SK-N-DZ (cell line): Measurements from ENCODE around the gene WDR53.
A peak's percentile ranks its signal among the peaks of the same experiment; 100 is the strongest.
"Not testable (repeated sequence)": the region's sequence is repeated elsewhere in the genome, so short reads cannot be mapped to it uniquely, and the experiment has no call there.

Experiments used
- DNase-seq: peaks from one replicate; pipeline ENCODE4 v3.0.0-alpha.2; 2015; ENCODE audit warnings: low spot score
- small RNA-seq, 2 experiments: library from RNA; depleted of rRNA; stranded (forward); fragments of <200 nt; gene quantifications; one replicate each; pipeline ENCODE3, GENCODE V24; 2014

WDR53 gene

GRCh38 chr3:196518966-196519717 is 49.2 kb downstream of the WDR53 start:
- peak; percentile 45 for DNase-seq

GRCh38 chr3:196517919-196518318 is 50.4 kb downstream of the WDR53 start:
- DNase-seq: no peak

- no peak for DNase-seq
These were observed 51.1 kb downstream of the WDR53 start for GRCh38 chr3:196517162-196517800.

GRCh38 chr3:196514913-196515621 is 53.3 kb downstream of the WDR53 start, which contains the start of gene SMCO1:
SMCO1 (minus strand) TSS chr3:196515346; CDS start chr3:196515209, 137 bp downstream.
- no peak for DNase-seq

GRCh38 chr3:196514350-196514716 is 54.0 kb downstream of the WDR53 start:
- DNase-seq: no peak

GRCh38 chr3:196513697-196514349 is 54.5 kb downstream of the WDR53 start:
- DNase-seq: no peak

- DNase-seq: not testable (repeated sequence)
These were observed 56.5 kb downstream of the WDR53 start for GRCh38 chr3:196511646-196512425.

- DNase-seq: not testable (repeated sequence)
These were observed 57.2 kb downstream of the WDR53 start for GRCh38 chr3:196511108-196511507.

- no peak for DNase-seq
These were observed 61.7 kb downstream of the WDR53 start for GRCh38 chr3:196506687-196507086.

GRCh38 chr3:196504556-196504955 is 63.8 kb downstream of the WDR53 start:
- DNase-seq: no peak

Small RNAs within 50 kb of the gene (small RNA-seq; reads per million reads assigned to genes)
- 0.10 to 1.2 reads per million in 2 experiments for gene RPS29P3
